Measurements from ENCODE around the gene DIP2B. TPM values are rescaled to one million over a fixed set of nuclear protein-coding genes. Genes with fewer than 3 reads are reported as not detected.

DIP2B gene
- total RNA-seq, 1 experiment from 2014 or later = 20.0 TPM

DNA sequence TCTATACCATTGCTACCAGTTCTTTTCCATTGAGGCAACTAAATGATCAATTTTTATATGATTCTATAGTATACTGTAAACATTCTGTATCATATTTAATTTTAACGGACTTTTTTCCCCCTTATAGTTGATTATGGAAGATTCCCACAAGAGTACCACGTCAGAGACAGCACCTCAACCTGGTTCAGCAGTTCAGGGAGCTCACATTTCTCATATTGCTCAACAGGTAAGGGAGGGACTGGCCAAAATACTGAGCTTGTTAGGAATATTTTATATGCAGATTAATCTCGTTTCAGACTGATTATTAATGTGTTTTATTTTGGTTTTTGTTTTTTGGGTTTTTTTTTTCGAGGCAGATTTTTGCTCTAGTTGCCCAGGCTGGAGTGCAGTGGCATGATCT, 275.2 kb downstream of the DIP2B start:
- Mint-ChIP-seq H3K4me1 (no peaks in the 10 kb centered on the region), H3K4me3 (no peak overlapping the region), H3K36me3 (ENCODE audit: insufficient read depth in 1 of 3, low read depth in 3 of 3) (peaks cover 13 to 23% (median 23%) of the 10 kb centered on the region in 3 experiments), H3K27ac (no peak overlapping the region), H3K27me3 (ENCODE audit: low read depth) (no peaks in the 10 kb centered on the region), H3K9me3 (no peaks in the 10 kb centered on the region; a peak in 2 of 5 replicates)
- TF ChIP-seq CTCF (conservative IDR thresholded peaks at IDR 0.05) = no peak
- H3K23me2 ChIP-seq (ENCODE audit: insufficient read length, low read depth, low read length, poor library complexity, severe bottlenecking) = no peaks in the 10 kb centered on the region
- no peak overlapping the region for H2AFZ ChIP-seq (ENCODE audit: low read length)
- no peaks in the 10 kb centered on the region for H3K4me1 ChIP-seq (ENCODE audit: insufficient read depth, low read length)
- H3K56ac ChIP-seq (ENCODE audit: insufficient read length, low read depth, low read length) = no peak overlapping the region
- no peak overlapping the region for H3K9ac ChIP-seq (ENCODE audit: extremely low read depth, insufficient read length, low read length)
- DNase-seq = no peak
- H3K14ac ChIP-seq (ENCODE audit: insufficient read depth, low read length) = no peak overlapping the region
- H2BK15ac ChIP-seq (ENCODE audit: low read depth, low read length) = no peak overlapping the region
- no peaks in the 10 kb centered on the region for H4K20me1 ChIP-seq (ENCODE audit: control insufficient read depth, insufficient read depth, insufficient read length)
- H2BK5ac ChIP-seq (ENCODE audit: insufficient read length, low read length) = no peak overlapping the region
- H3T11ph ChIP-seq (ENCODE audit: low read length) = no peak overlapping the region
- no peak overlapping the region for H4K8ac ChIP-seq (replicated peaks; ENCODE audit: insufficient read length, low read depth, low read length)
- H3K27ac ChIP-seq (ENCODE audit: insufficient read length, low read depth, low read length) = no peak overlapping the region
- no peaks in the 10 kb centered on the region; the same call in 1 of the 2 replicates for H3K79me2 ChIP-seq (ENCODE audit: insufficient read depth, low read length)
- no peak overlapping the region for H2AK5ac ChIP-seq (ENCODE audit: insufficient read length, low read length)
- no peak overlapping the region for H3K4me2 ChIP-seq (ENCODE audit: insufficient read depth, insufficient read length, low read length)
- no peak overlapping the region for H3K18ac ChIP-seq (ENCODE audit: insufficient read length, low read depth, low read length)
- H3K23ac ChIP-seq (ENCODE audit: insufficient read length, low read depth, low read length) = no peak overlapping the region
- no peak overlapping the region for H2BK120ac ChIP-seq (ENCODE audit: low read depth, low read length, poor library complexity, severe bottlenecking)
- H4K91ac ChIP-seq (ENCODE audit: insufficient read length, low read depth, low read length) = no peak overlapping the region
- H3K4ac ChIP-seq (ENCODE audit: low read depth, low read length) = no peak overlapping the region
- H2BK20ac ChIP-seq (ENCODE audit: low read depth, low read length, poor library complexity, severe bottlenecking) = no peak overlapping the region
- WGBS (ENCODE audit: extremely low coverage, insufficient read length, low lambda C conversion rate) = 100% methylated on average over 2 of the region's 4 CpGs
- no peak overlapping the region for H2BK12ac ChIP-seq (ENCODE audit: insufficient read length, low read depth, low read length)
- H3K9me3 ChIP-seq (ENCODE audit: control insufficient read depth, low read depth, low read length) = no peaks in the 10 kb centered on the region
- H3K27me3 ChIP-seq (ENCODE audit: insufficient read depth, low read length) = no peaks in the 10 kb centered on the region
- H3K79me1 ChIP-seq (ENCODE audit: insufficient read depth, low read depth, low read length, poor library complexity, severe bottlenecking) = peaks cover 3% of the 10 kb centered on the region
- no peak overlapping the region for H4K5ac ChIP-seq (ENCODE audit: insufficient read length, low read depth, low read length)

All from H9 (cell line).